ENCODE results near the gene CYP4F22. TPM values are rescaled to one million over a fixed set of nuclear protein-coding genes. Genes with fewer than 3 reads are reported as not detected.
A peak's percentile ranks its signal among the peaks of the same experiment; 100 is the strongest.
"Not testable (repeated sequence)": the region's sequence is repeated elsewhere in the genome, so short reads cannot be mapped to it uniquely, and the experiment has no call there.

CYP4F22 gene
- total RNA-seq, 1 experiment from 2014 or later, result not detected

GRCh38 chr19:15479391-15480345 is 28.7 kb upstream of the CYP4F22 start, which contains the start of gene PGLYRP2:
TSS of gene PGLYRP2 (minus strand) at chr19:15479501. CDS start at chr19:15479371, 130 bp downstream.
- Histone ChIP-seq H3K27me3 (ENCODE audit: insufficient read depth, low read depth) (no peaks in the 10 kb centered on the region), H3K79me2 (ENCODE audit: low read depth) (no peaks in the 10 kb centered on the region), H4K20me1 (ENCODE audit: insufficient read depth) (no peaks in the 10 kb centered on the region), H3K4me3 (no peak within 1 kb of the TSS), H3K9me2 (ENCODE audit: insufficient read depth) (no peaks in the 10 kb centered on the region), H3K36me3 (ENCODE audit: low read depth) (no peaks in the 10 kb centered on the region), H3K4me2 (no peak within 1 kb of the TSS), H3F3A (ENCODE audit: insufficient read depth, low read depth) (no peaks in the 10 kb centered on the region), H3K27ac (no peak within 1 kb of the TSS), H3K4me1 (replicated peaks; ENCODE audit: insufficient read depth) (no peaks in the 10 kb centered on the region), H2AFZ (no peak within 1 kb of the TSS), H3K9me3 (ENCODE audit: insufficient read depth, low read depth) (no peaks in the 10 kb centered on the region)
- peak; percentile 43 to 56 for DNase-seq
- ChIA-PET CTCF (interaction anchor here (0.5 to 1.3 kb wide), 2 partner anchors 62 to 76 kb away, joined by 3 read pairs; no protein-coding TSS in a partner anchor), POLR2A (ENCODE audit: unreplicated experiment) (interaction anchor here (0.6 kb wide), 1 partner anchor 13 kb away, joined by 17 read pairs; no protein-coding TSS in a partner anchor)
- TF ChIP-seq EZH2 (IDR thresholded peaks at IDR 0.05; ENCODE audit: low read depth) (no peak), CTCF (conservative IDR thresholded peaks at IDR 0.05) (peak; percentile 59)
- no TSS peak for BruUV-seq (replicated peaks)
- intact Hi-C loops (cut with micrococcal nuclease; ENCODE audit: unreplicated experiment), result loop anchor here (1.0 kb wide), 1 partner anchor 77 kb away; no protein-coding TSS in a partner anchor

GRCh38 chr19:15480996-15481395 is 27.3 kb upstream of the CYP4F22 start:
- H3K27me3 ChIP-seq (ENCODE audit: insufficient read depth, low read depth); CTCF ChIA-PET; H3K9me3 ChIP-seq (ENCODE audit: insufficient read depth, low read depth); H3F3A ChIP-seq (ENCODE audit: insufficient read depth, low read depth); H3K27ac ChIP-seq; H3K79me2 ChIP-seq (ENCODE audit: low read depth); intact Hi-C loops (cut with micrococcal nuclease; ENCODE audit: unreplicated experiment); H3K4me1 ChIP-seq (replicated peaks; ENCODE audit: insufficient read depth); H3K4me2 ChIP-seq; DNase-seq; H3K36me3 ChIP-seq (ENCODE audit: low read depth); H4K20me1 ChIP-seq (ENCODE audit: insufficient read depth); H3K4me3 ChIP-seq; POLR2A ChIA-PET (ENCODE audit: unreplicated experiment); H3K9me2 ChIP-seq (ENCODE audit: insufficient read depth); H2AFZ ChIP-seq; BruUV-seq (replicated peaks): not testable (repeated sequence)

- H3K27ac ChIP-seq, CTCF ChIA-PET: not testable (repeated sequence)
- POLR2A ChIA-PET (ENCODE audit: unreplicated experiment), result interaction anchor here (0.6 kb wide), 1 partner anchor 771 kb away, joined by 7 read pairs; no protein-coding TSS in a partner anchor
Observed at GRCh38 chr19:15485768-15486167, 22.6 kb upstream of the CYP4F22 start.

GRCh38 chr19:15487038-15487437 is 21.3 kb upstream of the CYP4F22 start:
- no peaks in the 10 kb centered on the region for H3K27me3 ChIP-seq (ENCODE audit: insufficient read depth, low read depth)
- H3K79me2 ChIP-seq (ENCODE audit: low read depth), result no peaks in the 10 kb centered on the region
- no peak overlapping the region for H3K27ac ChIP-seq
- TF ChIP-seq EZH2 (IDR thresholded peaks at IDR 0.05; ENCODE audit: low read depth), result no peak
- TF ChIP-seq CTCF (conservative IDR thresholded peaks at IDR 0.05), result no peak
- intact Hi-C loops (cut with micrococcal nuclease; ENCODE audit: unreplicated experiment), result no loop called here
- no peak overlapping the region for H3K4me2 ChIP-seq
- no TSS peak for BruUV-seq (replicated peaks)
- CTCF ChIA-PET, result no interaction called here
- no peaks in the 10 kb centered on the region for H3F3A ChIP-seq (ENCODE audit: insufficient read depth, low read depth)
- no peaks in the 10 kb centered on the region for H3K36me3 ChIP-seq (ENCODE audit: low read depth)
- no peak overlapping the region for H3K4me3 ChIP-seq
- H4K20me1 ChIP-seq (ENCODE audit: insufficient read depth), result no peaks in the 10 kb centered on the region
- DNase-seq, result no peak
- POLR2A ChIA-PET (ENCODE audit: unreplicated experiment), result interaction anchor here (0.6 kb wide), 1 partner anchor 96 kb away, joined by 7 read pairs; no protein-coding TSS in a partner anchor
- H3K4me1 ChIP-seq (replicated peaks; ENCODE audit: insufficient read depth), result no peaks in the 10 kb centered on the region
- no peaks in the 10 kb centered on the region for H3K9me3 ChIP-seq (ENCODE audit: insufficient read depth, low read depth)
- no peak overlapping the region for H2AFZ ChIP-seq
- no peaks in the 10 kb centered on the region for H3K9me2 ChIP-seq (ENCODE audit: insufficient read depth)

More at GRCh38 chr19:15485768-15486167, 22.6 kb upstream of the CYP4F22 start:
- H3K9me2 ChIP-seq (ENCODE audit: insufficient read depth); H3K27me3 ChIP-seq (ENCODE audit: insufficient read depth, low read depth); H3K4me1 ChIP-seq (replicated peaks; ENCODE audit: insufficient read depth); H3F3A ChIP-seq (ENCODE audit: insufficient read depth, low read depth); H3K36me3 ChIP-seq (ENCODE audit: low read depth); H3K4me3 ChIP-seq; H3K4me2 ChIP-seq; H4K20me1 ChIP-seq (ENCODE audit: insufficient read depth); H3K9me3 ChIP-seq (ENCODE audit: insufficient read depth, low read depth); BruUV-seq (replicated peaks); H3K79me2 ChIP-seq (ENCODE audit: low read depth); H2AFZ ChIP-seq; intact Hi-C loops (cut with micrococcal nuclease; ENCODE audit: unreplicated experiment): not testable (repeated sequence)
- DNase-seq, result peak; percentile 17 to 61

All from PC-9 (cell line).